ENCODE data around the gene UBE2D3.
"Not testable (repeated sequence)": the region's sequence is repeated elsewhere in the genome, so short reads cannot be mapped to it uniquely, and the experiment has no call there.

Gene UBE2D3

DNA sequence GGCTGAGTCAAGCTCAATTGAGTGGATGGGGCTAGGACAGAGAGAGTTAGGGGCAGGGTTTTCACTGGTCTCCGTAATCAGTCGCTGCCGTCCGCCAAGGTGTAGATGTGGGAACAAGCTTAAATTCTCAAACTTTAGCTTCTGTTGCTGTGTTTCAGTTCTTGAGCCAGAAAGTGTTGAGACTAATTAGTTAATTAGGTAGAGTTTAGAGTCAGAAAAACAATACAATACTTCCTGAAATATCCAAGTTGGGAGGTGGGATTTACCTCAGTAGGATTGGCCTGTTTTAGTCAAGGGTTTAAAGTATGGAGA, 1.1 kb upstream of the UBE2D3 start:
- DNase-seq, result no peak

DNA sequence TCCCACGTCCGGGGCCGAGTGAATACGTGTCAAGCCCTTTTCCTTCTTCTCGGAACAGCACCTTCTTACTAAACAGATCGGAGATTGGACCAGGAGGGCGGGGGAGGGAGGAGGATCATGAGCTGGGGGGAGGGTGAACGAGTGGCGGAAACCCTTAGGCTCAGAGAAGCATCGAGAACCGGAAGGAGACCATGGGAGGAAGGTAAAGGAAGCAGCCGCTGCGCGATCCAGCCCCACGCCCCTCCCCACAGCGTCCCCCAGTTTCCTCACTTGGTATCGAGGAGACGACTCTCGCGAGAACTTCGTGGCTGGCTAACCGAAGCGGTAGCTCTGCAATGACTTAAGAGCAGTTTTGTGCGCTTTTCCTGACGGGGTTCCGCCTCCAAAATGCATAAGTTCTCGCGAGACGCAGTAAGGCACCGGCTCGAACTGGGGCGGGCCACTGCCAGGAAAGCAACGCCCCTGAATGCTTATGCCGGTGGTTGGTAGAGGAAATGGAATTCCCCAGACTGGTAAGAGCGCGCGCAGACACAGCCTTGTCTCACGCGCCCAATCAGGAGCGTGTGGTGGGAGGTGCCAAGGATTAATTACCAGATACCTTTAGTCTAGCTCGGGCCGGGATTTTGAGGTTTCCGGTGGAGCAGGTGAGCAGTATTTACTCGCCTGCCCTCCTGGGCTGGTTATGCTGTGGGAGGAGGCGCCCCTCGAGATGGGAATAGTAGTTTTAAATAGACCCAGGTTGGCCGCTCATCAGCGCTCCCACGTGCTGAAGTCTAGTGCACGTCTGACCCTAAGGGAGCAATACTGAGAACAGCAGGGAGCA, 534 bp upstream of the UBE2D3 start:
- DNase-seq, result peak; percentile 96

DNA sequence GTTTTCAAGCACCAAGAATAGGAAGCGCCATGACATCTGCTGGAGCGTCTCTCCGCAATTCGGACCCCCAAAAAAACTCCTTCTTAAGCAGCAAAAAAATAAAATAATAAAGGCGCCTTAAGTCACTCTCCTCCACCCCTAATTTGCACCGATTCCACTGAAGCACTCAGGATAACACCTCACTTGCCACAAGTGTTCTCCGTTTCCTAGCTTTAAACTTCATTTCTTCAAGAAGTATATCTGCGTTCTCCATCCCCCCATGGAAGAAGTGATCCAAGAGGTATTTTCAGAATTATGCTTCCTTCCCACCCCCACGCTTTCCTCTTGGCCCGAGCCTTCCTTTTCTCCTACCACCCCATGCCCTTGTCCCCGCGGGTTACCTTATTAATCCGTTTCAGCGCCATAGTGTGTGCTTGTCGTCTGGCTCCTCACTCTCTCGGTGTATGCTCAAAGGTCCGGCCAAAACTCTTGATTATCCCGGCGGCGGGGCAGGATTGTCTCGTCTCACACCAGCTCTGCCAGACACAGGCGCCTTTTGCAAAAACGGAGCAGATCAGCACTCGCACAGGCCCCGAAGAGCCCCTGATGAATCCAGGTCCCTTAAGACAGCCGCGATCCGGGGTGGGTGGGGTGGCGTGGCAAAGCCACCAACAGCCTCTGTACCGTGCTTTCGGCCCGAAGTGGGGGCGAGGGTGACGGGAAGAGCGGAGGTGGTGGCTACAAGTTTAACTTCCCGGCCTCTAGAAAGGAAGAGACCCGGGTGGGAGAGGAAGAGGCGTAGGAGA, 1.1 kb downstream of the UBE2D3 start:
- no peak for DNase-seq

DNA sequence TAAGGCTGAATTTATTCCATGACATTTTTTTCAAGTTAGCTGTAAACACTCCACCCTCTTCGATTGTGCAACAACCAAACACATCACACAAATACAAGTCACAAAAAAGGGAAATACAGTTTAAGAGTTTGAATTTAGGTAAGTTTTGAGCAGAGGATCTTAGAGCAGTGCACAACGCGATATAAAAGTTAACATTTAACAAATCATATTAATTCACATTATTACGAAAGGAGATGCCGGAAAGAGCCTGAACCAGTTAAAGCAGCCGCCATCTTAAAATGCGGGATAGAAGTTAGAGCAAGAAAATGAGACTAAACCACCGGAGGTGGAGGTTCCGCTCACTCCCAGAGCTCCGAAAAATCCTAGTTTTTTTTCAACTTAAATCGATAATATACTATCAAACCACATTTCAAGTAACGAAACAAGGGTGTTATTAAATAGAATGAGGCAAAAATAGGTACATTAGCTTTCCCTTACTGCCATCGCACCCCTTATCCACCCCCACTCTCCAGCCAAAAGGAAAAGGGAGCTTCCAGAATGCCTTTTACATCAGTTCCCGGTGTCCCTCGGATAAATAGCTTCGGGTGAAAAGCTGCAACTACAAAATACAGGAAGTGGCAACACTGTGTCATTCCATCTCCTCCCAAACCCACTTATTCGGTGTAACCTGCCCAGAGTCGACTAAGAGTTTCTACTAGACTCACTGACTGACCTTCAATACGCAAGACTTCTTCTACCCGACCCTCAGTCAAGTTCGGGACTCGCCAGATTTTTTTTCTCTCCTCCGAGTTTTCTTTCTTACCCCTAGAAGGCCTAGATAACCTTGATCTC, 1.9 kb downstream of the UBE2D3 start:
- DNase-seq, result peak; percentile 47

DNA sequence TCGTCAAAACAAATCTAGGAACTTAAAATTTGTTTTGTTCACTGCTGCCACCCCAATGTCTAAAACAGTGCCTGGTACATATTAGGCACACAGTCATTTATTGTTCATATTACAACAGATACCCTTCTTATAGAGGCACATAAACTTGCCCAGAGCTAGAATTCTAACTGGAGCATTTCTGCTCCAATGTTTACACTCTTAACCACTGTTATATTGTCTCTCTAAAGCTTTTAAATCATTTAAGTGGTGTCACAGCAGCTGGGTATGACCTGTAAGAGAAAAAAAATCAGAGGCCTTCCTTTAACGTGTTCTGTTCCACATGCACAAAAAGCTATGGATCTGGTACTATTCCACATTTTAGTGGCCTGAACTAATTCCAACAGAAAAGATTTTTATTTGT, 3.0 kb downstream of the UBE2D3 start:
- no peak for DNase-seq

DNA sequence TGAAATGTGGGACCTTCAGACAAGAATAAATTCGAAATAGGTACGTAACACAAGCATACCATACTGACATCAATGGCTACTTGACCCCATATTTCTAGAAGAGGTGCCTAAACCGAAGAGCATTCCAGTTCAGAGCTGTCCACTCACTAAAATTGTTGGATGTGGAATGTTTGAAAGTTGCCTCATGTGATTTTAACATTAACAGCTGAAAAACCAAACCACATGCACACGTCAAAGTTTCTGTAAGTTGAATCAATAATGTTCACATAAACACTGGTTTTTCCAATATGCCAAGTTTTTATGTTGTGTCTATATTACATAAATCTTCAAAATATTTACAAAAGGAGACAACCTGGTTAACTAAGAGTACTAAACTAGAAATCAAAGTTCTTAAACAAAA, 3.5 kb downstream of the UBE2D3 start:
- no peak for DNase-seq

DNA sequence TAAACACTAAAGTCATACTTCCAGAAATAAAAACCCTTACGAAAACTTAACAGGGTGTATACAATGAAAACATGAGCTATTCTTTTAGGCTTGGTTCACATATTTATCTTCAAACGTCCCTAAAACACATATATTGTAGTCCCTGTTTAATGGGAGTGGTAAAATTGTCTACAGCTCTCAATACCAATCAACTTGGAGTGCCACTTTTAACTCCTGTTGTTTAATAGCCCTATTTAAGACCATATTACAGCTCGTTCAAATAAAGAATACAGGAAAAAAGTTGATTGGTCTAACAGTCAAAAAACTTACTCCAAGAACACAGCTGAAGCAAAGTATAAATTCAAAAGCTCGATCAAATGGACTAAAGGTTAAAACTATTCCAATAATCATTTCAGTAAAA, 3.9 kb downstream of the UBE2D3 start:
- no peak for DNase-seq

DNA sequence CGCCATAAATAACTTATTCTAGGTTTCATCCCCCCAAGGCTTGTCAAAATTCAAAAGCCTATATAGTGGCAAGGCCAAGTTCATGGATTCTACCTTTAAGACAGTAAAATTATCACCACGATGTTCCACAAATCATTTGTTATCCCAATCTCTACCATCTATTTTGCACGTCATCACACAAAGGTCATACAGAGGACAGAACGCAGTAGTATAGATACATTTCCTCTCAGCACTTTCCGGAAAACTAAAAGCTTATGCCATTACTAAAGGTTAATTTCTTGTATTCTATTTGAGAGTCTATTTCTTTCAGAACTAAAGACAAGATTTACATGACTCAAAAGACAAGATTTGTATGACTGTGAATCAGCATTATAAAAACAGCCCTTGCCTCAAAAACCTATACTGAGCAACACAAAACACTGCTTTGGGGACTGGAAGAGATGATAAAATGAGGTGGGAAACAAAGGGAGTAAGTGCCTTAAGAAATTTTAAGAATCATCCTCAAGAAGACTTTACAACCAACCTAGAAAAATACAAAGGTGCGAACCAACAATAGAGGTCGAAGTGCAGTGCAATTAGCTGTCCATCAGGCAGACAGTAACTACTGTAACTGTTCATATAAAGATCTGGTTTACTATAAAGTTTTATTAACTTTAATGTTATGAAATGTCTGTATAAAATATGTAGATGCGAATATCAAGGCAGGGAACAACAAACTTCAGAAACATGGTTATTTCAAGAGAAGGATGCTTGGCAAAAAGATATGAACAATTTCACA, 7.6 kb downstream of the UBE2D3 start:
- DNase-seq, result no peak

DNA sequence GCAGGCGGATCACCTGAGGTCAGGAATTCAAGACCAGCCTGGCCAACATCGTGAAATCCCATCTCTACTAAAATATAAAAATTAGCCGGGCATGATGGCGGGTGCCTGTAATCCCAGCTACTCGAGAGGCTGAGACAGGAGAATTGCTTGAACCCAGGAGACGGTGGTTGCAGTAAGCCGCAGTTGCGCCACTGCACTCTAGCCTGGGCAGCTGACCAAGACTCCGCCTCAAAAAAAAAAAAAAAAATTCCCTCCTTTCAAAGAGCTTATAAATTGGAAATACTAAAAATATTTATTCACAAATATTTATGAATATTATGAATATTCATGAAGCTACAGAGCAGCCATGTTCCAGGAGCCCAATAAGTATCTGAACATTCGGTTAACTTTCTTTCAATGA, 8.3 kb downstream of the UBE2D3 start:
- DNase-seq, result not testable (repeated sequence)

DNA sequence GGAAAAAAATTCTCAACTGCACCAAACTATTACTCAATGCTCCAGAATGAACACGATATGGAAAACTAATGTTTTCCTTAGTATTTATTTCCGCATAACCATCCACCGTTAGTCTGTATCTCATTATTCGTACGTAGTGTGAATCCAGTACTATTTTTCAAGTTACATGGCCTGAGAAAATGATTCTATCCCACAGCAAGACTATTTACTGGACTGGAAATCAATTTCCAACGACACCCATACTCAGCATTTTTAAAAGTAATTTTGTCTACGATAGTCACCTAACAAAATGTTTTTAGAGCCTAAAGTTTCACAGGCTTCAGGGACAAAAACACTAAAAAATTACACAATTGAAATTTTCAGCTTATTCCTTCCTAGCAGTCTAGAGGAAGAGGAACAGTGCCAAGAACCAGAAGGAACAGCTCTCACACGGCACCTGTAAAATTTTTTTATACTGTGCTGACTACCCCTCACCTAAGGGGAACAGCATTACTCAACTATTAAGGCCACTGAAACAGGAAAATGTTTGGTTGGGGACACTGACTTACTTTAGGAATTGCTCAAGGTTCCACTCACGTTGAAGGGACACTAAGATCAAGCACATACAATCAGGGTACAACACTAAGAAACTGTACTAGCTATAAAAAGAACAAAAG, 9.6 kb downstream of the UBE2D3 start:
- DNase-seq, result no peak

DNA sequence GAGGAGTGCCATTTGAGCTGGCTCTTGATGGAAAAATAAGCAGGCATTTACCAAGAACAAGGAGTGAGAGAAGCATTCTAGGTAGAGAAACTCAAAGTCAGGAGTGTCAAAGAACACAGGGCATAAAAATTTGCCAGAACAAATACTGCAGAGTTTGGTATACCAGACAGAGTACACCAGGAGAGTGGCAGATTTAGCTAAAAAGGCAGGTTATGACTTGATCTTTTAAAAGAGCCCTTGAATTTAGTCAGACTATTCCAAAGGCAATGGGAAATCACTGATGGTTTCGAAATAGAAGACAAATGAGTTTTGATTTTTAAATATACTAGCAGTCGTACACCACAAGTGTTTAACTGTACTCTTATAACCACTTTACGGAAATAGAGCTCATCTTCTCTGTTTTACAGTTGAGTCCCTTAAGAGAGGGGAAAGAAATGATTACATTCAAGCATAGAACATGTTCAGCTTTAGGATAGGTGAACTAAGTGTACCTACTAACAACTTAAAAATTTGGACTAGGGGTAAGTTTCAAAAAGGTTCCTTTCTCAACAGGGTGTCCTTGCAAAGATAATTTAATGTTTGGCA, 10.2 kb downstream of the UBE2D3 start:
- peak; percentile 12 for DNase-seq

DNA sequence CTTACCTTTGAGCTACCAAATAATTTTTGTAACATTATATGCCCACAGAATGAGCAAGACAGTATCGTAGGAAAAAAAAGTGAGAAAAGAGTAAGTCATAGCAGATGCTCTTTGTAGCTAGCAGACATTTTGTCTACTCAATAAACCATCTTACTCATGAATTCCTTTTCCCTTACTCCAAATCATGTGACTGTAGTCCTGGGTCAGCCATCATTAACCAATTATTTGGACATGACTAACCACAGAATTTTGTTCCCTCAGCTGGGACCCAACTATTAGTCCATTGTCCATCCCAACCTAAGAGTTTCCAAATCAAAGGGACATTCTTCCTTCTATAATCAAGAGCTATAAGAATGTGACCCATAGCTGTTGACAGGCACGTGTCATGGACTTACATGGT, 11.4 kb downstream of the UBE2D3 start:
- DNase-seq, result no peak

DNA sequence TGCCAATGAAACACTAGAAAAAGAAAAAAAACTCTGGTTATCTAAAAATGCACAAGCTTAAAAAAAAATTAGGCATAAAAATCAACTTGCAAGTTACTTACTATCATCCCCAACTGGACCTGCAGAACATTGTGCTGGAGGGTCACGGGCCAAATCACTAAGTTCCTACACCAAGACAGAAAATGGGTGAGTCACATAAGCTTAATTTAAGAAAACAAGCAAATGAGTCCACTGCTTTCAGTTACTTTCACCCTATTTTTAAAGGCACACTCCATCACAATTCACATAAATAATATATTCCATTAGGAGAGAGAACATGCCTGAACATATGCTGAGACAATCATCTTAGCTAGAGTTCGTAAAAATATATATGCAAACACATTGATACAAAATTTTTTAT, 17.7 kb downstream of the UBE2D3 start:
- no peak for DNase-seq

DNA sequence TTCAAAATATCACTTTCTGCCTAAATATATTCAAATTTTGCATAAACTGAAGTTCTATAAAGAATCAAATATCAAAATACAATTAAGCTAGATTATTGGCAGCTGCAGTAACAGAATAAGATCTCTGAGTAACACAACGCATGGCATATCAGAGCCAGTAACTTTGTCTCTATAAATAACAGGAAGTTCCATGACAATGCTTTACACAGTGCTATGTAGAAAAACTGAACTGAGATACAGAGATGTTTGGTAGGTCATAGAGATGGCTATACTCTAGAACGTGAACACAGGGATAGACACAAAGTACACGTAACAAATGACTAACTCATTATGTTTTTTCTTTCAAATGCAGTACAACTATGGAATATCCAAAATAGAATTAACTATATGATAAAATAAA, 18.2 kb downstream of the UBE2D3 start:
- DNase-seq, result no peak

DNA sequence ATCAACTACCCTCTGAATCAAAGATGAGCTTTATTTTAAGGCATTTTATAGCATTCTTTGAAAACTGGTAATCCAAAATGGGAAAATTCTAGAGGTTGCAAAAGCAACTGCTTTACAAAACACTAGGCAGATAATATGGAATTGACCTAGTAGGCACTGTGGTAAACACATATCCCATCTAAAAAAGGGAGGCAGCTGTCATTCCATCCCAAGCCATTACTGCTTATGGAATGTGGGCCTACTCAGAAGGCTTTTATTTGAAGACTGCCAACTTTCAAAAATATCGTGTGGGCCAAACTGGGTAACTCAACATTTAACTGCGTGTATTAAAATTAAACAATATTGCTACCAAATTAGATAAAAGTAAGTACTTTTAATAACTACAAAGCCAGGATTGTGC, 19.3 kb downstream of the UBE2D3 start:
- no peak for DNase-seq

DNA sequence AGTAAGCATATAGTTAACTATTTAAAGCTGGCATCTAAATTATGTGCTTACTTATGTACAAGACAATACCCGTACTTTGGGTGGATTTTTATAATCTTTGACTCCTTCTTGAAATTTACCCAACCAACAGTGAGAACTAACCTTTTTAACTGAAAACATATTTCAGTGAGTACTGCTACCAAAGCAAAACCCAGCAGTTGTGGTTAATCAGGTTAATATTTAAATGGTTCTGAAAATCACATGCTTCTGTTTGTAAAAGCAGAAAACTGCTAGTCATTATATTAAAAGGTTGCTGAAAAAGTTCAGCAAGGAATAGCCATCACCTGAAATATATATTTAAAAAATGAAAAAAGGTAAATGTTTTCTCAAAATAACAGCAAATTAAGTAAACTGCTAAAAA, 20.0 kb downstream of the UBE2D3 start:
- DNase-seq, result no peak

DNA sequence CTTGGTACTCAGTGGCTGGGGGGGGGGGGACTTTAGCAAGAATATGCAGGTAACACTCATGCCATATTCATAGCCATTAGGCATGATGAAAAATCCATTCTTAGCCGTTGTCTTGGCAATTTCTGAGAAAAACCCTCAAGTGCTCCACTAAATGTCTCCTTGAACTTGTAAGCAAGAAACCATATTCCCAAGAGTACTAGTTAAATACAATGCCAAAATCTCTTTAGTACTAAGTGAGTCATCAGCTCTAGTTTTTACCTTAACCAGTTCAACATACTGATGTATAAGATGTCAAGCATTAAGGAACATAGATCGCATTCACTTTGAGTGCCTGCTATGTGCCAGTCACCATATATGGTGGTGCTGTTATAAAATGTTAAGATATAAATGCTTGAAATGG, 27.5 kb downstream of the UBE2D3 start:
- no peak for DNase-seq

DNA sequence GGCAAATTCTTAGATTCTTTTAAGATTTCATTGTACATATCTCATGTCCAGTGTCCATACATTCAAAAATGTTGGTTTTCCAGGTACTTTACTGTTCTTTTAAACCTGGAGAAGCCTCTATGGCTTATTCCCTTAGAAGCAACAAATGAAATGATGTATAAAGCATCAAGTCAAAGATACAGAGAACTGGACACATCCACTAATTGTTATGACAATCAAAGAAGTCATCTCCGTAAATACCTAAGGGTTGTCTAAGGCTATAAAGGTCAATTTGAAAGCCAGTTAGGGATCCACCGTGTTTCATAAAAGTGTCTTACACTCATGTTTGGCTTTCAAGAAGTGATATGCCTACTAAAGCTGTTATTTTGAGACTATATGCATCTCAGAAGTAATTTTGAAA, 32.4 kb downstream of the UBE2D3 start:
- DNase-seq, result no peak

DNA sequence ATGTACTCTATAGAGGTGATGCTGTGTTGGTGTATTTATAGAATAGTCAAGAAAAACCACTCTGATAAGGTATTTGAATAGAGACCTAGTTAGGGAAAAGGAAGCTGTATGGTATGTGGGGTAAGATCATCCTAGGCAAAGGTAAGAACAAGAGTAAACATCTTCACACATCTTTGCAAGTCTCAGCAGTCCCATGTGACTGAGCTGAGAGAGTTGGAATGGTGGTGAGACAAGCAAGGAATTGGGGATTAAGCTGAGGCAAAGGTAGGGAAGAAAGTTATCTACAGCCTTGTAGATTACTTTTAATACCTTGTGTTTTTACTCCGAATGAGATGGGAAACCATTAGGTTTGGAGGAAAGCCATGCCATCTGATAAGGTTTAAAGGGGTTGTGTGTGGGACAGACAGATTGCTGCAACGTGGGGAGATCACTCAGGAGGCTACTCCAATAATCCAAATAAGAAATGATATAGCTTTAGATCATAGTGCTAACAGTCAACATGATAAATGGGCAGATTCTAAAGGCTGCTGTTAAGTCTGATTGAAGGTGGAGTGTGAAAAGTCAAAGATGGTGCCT, 34.9 kb downstream of the UBE2D3 start:
- DNase-seq, result no peak

DNA sequence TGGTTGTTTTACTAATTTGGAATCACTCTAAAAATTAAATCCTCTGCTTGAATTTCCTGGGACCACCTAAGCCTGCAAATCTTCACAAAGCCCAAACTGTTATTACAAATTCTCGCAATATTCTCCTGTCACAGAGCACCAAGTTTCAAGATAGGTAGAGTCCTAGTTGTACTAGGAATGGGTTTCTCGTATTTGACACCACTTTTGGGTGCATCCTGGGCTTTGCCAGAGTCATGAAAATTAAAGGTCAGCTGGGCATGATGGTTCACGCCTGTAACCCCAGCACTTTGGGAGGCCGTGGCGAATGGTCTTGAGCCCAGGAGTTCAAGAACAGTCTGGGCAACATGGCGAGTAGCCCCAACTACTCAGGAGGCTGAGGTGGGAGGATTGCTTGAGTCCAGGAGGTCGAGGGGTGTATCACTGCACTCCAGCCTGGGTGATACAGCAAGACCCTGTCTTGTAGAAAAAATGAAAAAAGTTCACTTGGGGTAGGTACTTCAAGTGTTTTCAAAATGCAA, 36.0 kb downstream of the UBE2D3 start:
- DNase-seq, result no peak

DNA sequence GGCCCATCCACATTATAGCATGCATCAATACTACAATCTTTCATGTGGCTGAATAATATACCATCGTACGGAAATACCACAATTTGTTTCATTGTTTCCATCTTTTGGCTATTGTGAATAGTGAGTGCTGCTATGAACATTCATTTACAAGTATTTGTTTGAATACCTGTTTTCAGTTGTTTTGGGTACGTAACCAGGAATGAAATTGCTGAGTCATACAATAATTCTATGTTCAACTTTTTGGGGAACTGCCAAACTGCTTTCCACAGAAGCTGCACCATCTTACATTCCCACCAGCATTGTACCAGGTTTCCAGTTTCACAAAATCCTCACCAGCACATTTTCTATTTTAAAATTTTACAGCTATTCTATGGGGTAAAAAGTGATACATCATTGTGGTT, 38.0 kb downstream of the UBE2D3 start:
- no peak for DNase-seq
